Endothelial cell of umbilical vein (primary cell): ENCODE results near the gene TTLL4. TPM values are rescaled to one million over a fixed set of nuclear protein-coding genes. Genes with fewer than 3 reads are reported as not detected.

ENCODE experiments used
- BruUV-seq: library from RNA; stranded (reverse); fragments of 400-500 nt; replicated peaks from 2 replicates; lab custom pipeline; 2021; lab: Mats Ljungman, UMichigan
- CTCF ChIA-PET: fragments of 300-600, 350-600 bp; sonication (Branson Sonifier 250); formaldehyde crosslinking; loops from one replicate; lab custom pipeline; 2021; ENCODE audit warnings: antibody characterized with exemption, inconsistent platforms; lab: Charles Lee
- POLR2A ChIA-PET: fragments of 300-600, 350-600 bp; sonication (Branson Sonifier 250); formaldehyde crosslinking; loops from one replicate; lab custom pipeline; 2021; ENCODE audit warnings: antibody characterized with exemption, inconsistent platforms; lab: Charles Lee
- DNase-seq: peaks from one replicate; pipeline ENCODE4 v3.0.0-alpha.2; 2011; ENCODE audit warnings: low read depth, low spot score
- FAIRE-seq: peaks from 2 replicates; lab custom pipeline; 2011; peaks lifted over from hg19 to GRCh38; lab: Jason Lieb, UNC
- H2AFZ ChIP-seq: 2 replicates; pipeline ENCODE4 v1.6.0; 2012; ENCODE audit warnings: low read depth, low read length, control low read depth, inconsistent platforms
- H3K27ac ChIP-seq: 2 replicates; pipeline ENCODE4 v1.5.1; 2011; ENCODE audit warnings: low read depth, mild to moderate bottlenecking, control low read depth, low read length, moderate library complexity; ENCODE audit not compliant: insufficient read depth
- H3K27me3 ChIP-seq, 2 experiments: 2 replicates each; pipeline versions ENCODE4 v1.6.0 to v1.6.1; 2011; ENCODE audit warnings: low read length in 2 of 2, mixed read lengths in 1 of 2; ENCODE audit not compliant: control insufficient read depth in 2 of 2, insufficient read depth in 2 of 2
- H3K36me3 ChIP-seq, 2 experiments: 2 replicates in 1 of 2; 3 replicates in 1 of 2; pipeline ENCODE4 v1.5.1; 2011; ENCODE audit warnings: low read length in 2 of 2, mild to moderate bottlenecking in 1 of 2, moderate library complexity in 1 of 2; ENCODE audit not compliant: control insufficient read depth in 2 of 2, insufficient read depth in 2 of 2; ENCODE audit errors: extremely low read depth in 1 of 2
- H3K4me1 ChIP-seq: 3 replicates; pipeline ENCODE4 v1.5.1; 2011; ENCODE audit warnings: mild to moderate bottlenecking, low read length; ENCODE audit not compliant: control insufficient read depth, insufficient read depth; ENCODE audit errors: extremely low read depth
- H3K4me2 ChIP-seq: 2 replicates; pipeline ENCODE4 v1.6.1; 2011; ENCODE audit warnings: low read length, control low read depth, mixed read lengths; ENCODE audit not compliant: insufficient read depth
- H3K4me3 ChIP-seq, 3 experiments: fragments of 200-600 bp in 1 of 3; sonication (generic), shearing (Covaris generic) in 1 of 3; replicated peaks in 1 of 3; 2 replicates each; pipeline ENCODE4 v1.5.1; 2011 to 2016; ENCODE audit warnings: control low read depth in 3 of 3, low read length in 3 of 3, mild to moderate bottlenecking in 2 of 3, inconsistent platforms in 1 of 3, low read depth in 1 of 3, moderate library complexity in 1 of 3; ENCODE audit not compliant: insufficient read depth in 1 of 3
- H3K79me2 ChIP-seq: 2 replicates; pipeline ENCODE4 v1.6.0; 2012; ENCODE audit warnings: low read length, inconsistent platforms; ENCODE audit not compliant: control insufficient read depth, insufficient read depth
- H3K9ac ChIP-seq: replicated peaks from 2 replicates; pipeline ENCODE3; 2011; ENCODE audit warnings: low read length, control low read depth; ENCODE audit not compliant: insufficient read depth; ENCODE audit errors: extremely low read depth
- H3K9me1 ChIP-seq: replicated peaks from 3 replicates; pipeline ENCODE4 v1.6.0; 2011; ENCODE audit warnings: mild to moderate bottlenecking, low read length; ENCODE audit not compliant: control insufficient read depth, insufficient read depth; ENCODE audit errors: extremely low read depth
- H3K9me3 ChIP-seq: replicated peaks from 2 replicates; pipeline ENCODE4 v1.5.1; 2012; ENCODE audit warnings: low read length, inconsistent platforms; ENCODE audit not compliant: control insufficient read depth, insufficient read depth
- H4K20me1 ChIP-seq: replicated peaks from 2 replicates; pipeline ENCODE3; 2011; ENCODE audit warnings: mild to moderate bottlenecking, low read length; ENCODE audit not compliant: control insufficient read depth, insufficient read depth; ENCODE audit errors: extremely low read depth
- EZH2 ChIP-seq: IDR thresholded peaks from 2 replicates; pipeline ENCODE4 v1.6.1; 2012; ENCODE audit warnings: borderline replicate concordance, low read depth, mild to moderate bottlenecking, moderate library complexity, low read length, inconsistent platforms; ENCODE audit not compliant: severe bottlenecking
- FOS ChIP-seq: IDR thresholded peaks from 2 replicates; pipeline ENCODE4 v1.6.1; 2011; ENCODE audit warnings: mild to moderate bottlenecking, low read length, moderate library complexity, borderline replicate concordance; ENCODE audit not compliant: insufficient read depth
- GATA2 ChIP-seq: IDR thresholded peaks from 2 replicates; pipeline ENCODE4 v1.7.0; 2011; ENCODE audit warnings: low read depth, mild to moderate bottlenecking, moderate library complexity, mixed read lengths, low read length; ENCODE audit not compliant: insufficient read length, insufficient read depth
- JUN ChIP-seq: IDR thresholded peaks from 2 replicates; pipeline ENCODE4 v1.6.1; 2011; ENCODE audit warnings: borderline replicate concordance, low read depth; ENCODE audit not compliant: insufficient read length, insufficient read depth
- MAX ChIP-seq: IDR thresholded peaks from 2 replicates; pipeline ENCODE4 v1.6.1; 2011; ENCODE audit not compliant: insufficient read depth, insufficient read length
- MYC ChIP-seq: IDR thresholded peaks from one replicate; pipeline ENCODE4 v1.6.1; 2011; ENCODE audit warnings: mild to moderate bottlenecking, low read depth, low read length
- dilution Hi-C: fragments of 300-500 bp; cut with MboI; formaldehyde crosslinking; loops from one replicate; pipeline ENCODE4 v1.15.0; 2019; ENCODE audit warnings: low sequenced_read_pairs; ENCODE audit not compliant: extremely low pct_ligation_motif_present
- intact Hi-C: fragments of 100-400 bp; cut with micrococcal nuclease; formaldehyde crosslinking; loops from one replicate; pipeline ENCODE4 v1.10.0; 2022
- polyA plus RNA-seq, 4 experiments: library from polyadenylated mRNA; depleted of rRNA in 3 of 4; stranded (reverse) in 3 of 4; unstranded in 1 of 4; fragments of >200 nt; gene quantifications; 2 replicates each; pipeline versions ENCODE4 v1.2.1 to v1.2.3, GENCODE V29; 2011 to 2012; ENCODE audit warnings: missing spikeins in 1 of 4
- total RNA-seq: library from RNA; stranded (reverse); gene quantifications from 2 replicates; pipeline ENCODE4 v1.2.3, GENCODE V29; 2021

Gene TTLL4
- total and polyA plus RNA-seq, 2 donors (not counting 3 experiments of a cell fraction or from before 2014, with no cell fraction given): 26.7 to 45.0 TPM

GRCh38 chr2:218755567-218756404, 45.2 kb downstream of the TTLL4 start:
- Histone ChIP-seq H3K4me1 (no peaks in the 10 kb centered on the region), H3K9me1 (no peaks in the 10 kb centered on the region), H3K27me3 (no peaks in the 10 kb centered on the region), H2AFZ (no peak overlapping the region), H3K36me3 (peaks cover 17 to 22% of the 10 kb centered on the region in 2 experiments), H4K20me1 (no peaks in the 10 kb centered on the region), H3K9me3 (no peaks in the 10 kb centered on the region), H3K79me2 (no peaks in the 10 kb centered on the region), H3K4me2 (no peak overlapping the region), H3K9ac (no peak overlapping the region), H3K27ac (no peak overlapping the region), H3K4me3 (no peak overlapping the region)
- dilution Hi-C loops (no loop called here), intact Hi-C loops (no loop called here)
- no peak for DNase-seq
- ChIA-PET POLR2A (no interaction called here), CTCF (interaction anchor here (9.8 kb wide), 1 partner anchor 92 kb away, joined by 81 read pairs; no protein-coding TSS in a partner anchor)
- no peak for FAIRE-seq
- BruUV-seq: no TSS peak
- TF ChIP-seq FOS: no peak

GRCh38 chr2:218756599-218757377, 46.2 kb downstream of the TTLL4 start:
- Histone ChIP-seq H3K27me3 (no peaks in the 10 kb centered on the region), H3K4me1 (no peaks in the 10 kb centered on the region), H4K20me1 (no peaks in the 10 kb centered on the region), H3K4me2 (no peak overlapping the region), H3K27ac (no peak overlapping the region), H3K79me2 (no peaks in the 10 kb centered on the region), H3K9me3 (no peaks in the 10 kb centered on the region), H3K9me1 (no peaks in the 10 kb centered on the region), H3K4me3 (no peak overlapping the region), H3K9ac (no peak overlapping the region), H3K36me3 (peaks cover 17 to 22% of the 10 kb centered on the region in 2 experiments), H2AFZ (no peak overlapping the region)
- CTCF ChIA-PET: interaction anchor here (1.3 to 9.8 kb wide), 2 partner anchors 69 to 91 kb away, joined by 3 to 81 read pairs; no protein-coding TSS in a partner anchor
- POLR2A ChIA-PET: no interaction called here
- dilution Hi-C loops (no loop called here), intact Hi-C loops (no loop called here)
- BruUV-seq: no TSS peak
- TF ChIP-seq EZH2 (no peak), JUN (no peak), FOS (no peak), GATA2 (no peak), MAX (no peak), MYC (no peak)
- FAIRE-seq (no peak), DNase-seq (no peak)
